Astrocyte of the hippocampus (primary cell): ENCODE data around the gene SLC38A3.
"Not testable (repeated sequence)": the region's sequence is repeated elsewhere in the genome, so short reads cannot be mapped to it uniquely, and the experiment has no call there.

ENCODE experiments used
- DNase-seq: peaks from one replicate; pipeline ENCODE4 v3.0.0; 2011; ENCODE audit warnings: low read depth, low spot score

Gene SLC38A3

DNA sequence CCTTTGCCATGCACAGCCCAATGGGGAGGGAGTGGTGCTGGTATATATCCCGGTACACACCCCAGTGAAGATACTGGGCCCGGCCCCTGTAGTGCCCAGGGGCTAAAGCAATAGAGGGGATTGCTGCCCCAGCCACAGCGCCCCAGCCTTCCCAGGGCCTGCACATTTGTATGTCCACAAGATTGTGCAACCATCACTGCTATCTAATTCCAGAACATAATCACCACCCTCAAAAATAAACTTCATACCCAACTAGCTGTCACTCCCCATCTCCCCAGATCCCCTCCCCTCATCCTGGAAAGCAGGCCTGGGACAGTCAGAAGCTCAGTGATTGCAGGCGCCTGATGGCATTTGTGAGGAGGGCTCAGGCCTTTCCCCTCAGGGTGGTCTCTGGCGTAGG lies 44.4 kb downstream of the SLC38A3 start:
- no peak for DNase-seq

DNA sequence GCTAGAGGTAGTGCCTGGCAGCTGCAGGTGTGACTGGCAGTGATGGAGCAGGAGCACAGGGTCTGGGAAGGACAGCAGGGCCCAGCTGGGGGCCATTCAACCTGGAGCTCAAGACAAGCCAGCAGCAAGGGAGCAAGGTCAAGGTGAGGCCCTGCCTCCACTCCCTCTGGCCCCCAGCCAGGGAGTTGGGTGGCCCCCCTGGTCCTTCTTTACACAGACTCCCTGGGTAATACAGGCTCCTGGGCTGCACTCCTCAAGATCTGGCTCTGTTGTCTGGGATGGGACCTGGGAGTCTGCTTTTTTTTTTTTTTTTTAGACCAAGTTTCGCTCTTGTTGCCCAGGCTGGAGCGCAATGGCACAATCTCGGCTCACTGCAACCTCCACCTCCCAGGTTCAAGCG lies 45.4 kb downstream of the SLC38A3 start:
- DNase-seq: no peak

DNA sequence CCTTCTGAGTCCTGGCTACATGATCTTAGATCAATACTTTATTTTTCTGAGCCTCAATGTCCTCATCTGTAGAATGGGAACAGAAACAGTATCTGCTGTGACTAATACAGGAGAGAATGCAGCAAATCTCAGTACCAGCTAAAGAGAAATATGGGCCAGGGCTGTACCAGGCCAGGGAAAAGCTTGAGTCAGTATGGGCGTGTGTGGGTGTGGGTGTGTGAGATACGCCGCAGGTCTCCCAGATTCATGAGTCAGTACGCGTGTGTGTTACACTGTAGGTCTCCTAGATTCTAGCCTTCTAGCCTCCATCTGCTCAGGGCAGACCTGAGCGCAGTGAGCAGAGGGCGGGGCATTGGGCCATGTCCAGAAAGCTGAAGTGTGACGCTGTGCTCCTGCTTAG lies 46.1 kb downstream of the SLC38A3 start:
- DNase-seq: peak; percentile 79

DNA sequence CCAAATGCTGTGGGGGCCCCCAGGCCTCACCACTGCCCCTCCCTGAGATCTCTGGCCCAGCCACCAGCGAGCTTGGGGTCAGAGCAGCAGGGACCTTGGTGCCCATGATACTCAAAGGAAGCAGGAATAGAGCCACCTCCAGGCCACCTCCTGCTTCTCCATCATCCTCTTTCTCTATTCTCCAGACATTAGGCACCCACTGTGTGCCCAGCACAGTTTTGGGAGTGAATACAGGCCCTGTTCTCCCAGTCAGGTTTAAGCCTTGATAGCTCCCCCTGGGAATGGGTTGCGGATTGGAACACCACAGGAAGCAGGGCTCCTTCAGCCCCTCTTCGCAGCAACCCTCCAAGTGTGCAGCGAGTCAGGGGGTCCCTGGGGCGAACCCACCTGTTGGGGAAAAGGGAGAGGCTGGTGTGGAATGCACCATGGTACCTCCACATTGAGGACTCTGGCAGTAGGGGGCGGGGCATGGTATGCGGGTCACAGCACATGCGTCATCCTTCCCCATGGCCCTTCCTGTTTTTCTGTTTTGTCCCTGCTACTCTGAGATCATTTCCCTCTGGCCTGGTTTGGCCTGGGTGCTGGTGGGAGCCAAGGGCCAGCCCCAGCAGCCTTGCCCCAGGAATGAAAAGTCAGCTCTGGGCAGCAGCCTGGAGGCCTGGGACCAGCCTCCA lies 49.6 kb downstream of the SLC38A3 start:
- DNase-seq: no peak

DNA sequence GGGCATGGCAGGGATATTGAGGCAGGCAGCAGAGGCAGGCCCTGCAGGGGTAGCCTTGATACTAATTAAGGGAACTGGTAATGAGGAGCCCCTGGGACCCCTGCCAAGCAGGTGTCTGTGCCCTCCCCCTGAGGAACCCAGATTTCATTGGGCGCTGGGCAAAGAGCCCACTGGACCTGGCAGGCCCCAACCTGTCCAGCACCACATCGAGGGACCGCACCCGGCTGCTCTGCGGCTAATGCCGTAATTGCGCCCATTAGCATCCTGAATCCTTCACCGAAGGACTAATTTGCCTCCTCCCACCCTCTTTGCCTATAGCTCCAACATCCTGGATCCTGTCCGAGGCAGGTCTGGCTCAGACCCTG lies 50.2 kb downstream of the SLC38A3 start:
- DNase-seq: no peak

DNA sequence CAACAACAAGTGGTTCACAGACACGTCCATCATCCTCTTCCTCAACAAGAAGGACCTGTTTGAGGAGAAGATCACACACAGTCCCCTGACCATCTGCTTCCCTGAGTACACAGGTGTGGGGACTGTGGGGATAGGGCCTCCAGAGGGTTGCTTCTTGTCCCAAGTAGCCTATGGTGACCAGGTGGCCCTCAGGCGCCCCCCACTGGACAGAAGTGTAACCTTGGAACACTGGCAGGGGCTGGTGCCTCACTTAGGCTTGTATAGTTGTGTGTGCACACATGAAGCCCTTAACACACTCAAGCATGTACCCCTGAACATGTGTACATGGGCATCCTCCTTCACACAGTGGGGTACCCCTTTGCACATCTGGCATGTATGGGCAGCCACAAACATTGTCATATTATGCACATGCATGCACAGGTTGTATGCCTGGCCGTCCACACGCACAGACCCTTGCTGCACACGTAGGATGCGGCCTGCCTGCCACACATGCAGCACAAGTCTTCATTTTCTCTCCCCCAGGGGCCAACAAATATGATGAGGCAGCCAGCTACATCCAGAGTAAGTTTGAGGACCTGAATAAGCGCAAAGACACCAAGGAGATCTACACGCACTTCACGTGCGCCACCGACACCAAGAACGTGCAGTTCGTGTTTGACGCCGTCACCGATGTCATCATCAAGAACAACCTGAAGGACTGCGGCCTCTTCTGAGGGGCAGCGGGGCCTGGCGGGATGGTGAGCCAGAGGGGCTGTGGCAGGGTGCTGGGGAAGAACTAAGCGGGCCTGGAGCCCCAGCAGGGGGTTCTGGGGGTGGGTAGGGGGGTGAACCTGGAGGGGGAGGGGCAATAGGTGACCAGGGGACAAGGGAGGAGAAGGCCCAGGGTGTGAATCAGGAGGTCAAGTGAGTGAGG lies 52.2 kb downstream of the SLC38A3 start:
- DNase-seq: peak; percentile 65

DNA sequence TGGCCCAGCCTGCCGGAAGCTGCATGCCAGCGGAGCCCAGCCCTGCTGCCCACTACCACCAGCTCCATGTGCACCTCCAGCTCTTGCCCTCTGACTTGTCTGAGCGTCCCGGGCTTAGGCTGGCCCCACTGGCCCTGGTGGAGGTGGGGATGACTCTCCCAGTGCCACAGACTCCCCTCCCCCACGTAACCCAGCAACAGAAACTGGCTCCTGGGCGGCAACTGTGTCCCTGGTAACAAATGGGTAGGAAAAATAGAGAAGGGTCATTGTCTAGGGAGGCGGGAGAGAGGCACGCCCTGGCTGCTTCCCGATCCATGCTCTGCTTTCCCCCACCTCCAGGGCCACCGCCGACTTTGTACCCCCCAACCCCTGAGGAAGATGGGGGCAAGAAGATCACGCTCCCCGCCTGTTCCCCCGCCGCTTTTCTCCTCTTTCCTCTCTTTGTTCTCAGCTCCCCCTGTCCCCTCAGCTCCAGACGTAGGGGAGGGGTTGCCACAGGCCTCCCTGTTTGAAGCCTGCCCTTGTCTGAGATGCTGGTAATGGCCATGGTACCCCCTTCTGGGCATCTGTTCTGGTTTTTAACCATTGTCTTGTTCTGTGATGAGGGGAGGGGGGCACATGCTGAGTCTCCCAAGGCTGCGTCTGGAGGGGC lies 53.1 kb downstream of the SLC38A3 start:
- no peak for DNase-seq

DNA sequence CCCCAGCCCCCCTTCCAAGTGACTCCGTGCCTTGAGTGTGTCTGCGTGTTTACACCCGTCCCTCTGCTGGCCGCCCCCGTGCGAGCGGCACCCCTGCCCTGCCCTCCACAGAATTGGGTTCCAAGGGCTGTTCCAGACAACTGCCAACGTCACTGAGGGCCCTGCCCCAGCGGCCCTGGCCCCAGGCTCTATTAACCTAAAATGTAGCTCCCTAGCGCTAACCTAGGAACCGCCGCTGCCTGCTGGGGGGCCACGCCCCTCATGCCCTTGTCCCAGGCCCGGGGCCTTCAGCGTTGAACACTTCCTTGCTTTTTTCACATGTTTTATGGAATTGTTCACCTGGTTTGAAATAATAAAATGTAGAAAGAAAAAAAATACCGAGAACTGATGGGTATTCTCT lies 53.9 kb downstream of the SLC38A3 start:
- DNase-seq: no peak

DNA sequence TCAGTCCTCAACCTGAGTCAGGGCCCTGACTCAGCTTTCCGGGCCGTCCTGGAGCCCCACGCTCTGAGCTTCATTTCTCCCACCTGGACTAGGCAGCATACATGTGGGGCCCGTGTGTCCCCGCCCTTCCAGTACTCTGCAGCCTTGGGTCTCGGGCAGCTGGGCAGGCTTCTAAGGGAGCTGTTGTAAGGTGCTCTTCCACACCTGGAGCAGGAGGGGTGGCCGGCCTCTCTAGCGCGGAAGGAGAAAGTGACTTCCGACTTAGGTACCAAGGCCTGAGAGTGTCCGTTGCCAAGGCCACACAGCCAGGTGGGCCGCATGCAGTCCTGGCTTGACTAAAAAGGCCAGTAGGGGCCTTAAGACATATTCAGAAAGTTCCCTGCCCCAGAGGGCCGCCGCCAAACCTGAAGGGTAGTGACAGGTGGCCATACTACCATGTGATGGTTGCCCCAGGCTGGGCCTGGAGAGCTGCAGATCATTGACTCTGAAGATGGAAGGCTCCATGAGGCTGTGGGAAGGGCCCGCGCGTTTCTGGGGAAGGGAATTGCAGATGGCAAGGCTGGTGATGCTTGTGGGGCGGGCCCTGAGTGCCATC lies 54.5 kb downstream of the SLC38A3 start:
- no peak for DNase-seq

DNA sequence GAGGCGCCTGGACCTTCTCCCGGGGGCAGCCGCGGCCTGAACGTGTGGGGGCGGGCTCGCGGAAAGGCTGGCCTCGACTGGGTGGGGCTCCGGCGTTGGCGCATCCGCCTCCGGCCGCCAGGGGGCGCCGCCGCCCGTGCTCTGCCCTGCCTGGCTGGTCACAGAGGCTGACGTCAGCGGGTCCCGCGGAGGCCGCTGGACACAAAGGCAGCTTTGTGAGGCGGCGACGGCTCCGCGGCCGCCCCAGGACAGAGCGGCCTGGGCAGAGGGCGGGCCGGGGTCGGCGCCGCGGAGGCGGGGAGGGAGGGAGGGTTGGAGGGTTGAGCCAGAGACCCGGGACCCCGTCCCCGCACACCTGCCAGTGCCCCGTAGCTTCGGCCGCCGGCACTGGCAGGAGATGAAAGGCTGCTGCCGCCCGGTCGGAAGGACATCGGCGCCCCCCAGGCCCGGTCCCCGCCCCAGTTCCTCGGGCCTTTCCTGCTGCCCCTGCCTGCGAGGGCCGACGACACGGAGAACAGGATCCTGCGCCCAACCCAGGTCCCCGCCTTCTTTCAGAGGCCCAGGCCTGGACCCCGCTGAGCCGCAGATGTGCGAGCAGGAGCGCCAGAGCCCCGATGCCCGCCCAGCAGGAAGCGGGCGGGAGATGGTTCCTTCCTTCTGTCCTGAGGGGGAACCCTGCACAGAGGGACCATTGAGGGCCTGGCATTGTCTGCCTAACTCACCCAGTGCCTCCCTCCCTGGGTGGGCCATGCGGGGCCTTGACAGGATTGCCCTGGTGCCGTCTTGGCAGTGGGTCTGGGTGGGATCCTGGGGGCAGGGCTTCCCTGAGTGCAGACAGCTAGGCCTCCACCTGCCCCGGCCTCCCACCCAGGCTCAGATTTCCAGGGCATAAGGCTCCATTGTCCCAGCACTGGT lies 55.2 kb downstream of the SLC38A3 start:
- peak; percentile 98 for DNase-seq

DNA sequence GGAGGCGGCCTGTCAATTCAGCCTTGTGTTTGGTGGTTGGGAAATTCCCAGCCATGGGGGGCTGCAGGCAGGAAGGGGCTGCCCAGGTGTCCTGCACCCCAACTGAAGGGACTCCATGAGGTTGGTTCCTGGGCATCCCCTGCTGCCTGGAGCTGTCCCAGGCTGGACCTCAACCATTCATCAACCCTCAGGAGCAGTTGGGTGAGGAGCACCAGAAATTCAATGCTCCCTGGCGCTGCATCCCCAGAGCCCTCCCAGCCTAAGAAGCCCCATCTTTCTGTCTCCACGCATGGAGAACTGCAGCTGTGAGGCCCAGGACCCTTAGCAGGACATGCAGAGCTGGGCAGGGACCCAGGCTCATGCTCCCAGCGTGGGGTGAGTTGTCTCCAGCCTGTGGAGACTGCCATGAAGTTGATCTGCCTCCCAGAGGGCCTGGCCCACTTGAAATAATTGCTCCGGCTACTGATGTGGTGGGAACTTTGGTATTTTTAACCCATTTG lies 55.9 kb downstream of the SLC38A3 start:
- DNase-seq: peak; percentile 57

DNA sequence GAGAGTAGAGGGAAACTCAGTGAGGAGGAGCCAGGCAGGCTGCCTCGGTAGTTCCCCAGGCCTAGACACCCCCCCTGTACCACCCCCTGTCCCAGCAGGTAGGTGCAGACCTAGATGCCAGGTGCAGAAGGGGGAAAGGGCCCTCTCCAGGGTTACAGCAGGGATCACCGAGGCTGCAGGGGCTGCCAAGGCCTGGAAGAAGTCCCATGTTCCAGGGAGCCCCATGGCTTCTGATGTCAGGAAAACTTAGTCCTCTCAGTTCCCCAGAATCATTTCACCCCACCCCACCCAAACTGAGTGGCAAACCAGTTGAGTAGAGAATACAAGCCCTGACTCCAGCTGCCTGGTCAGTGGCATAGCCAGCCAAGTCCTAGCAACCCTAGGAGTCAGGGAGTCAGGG lies 56.4 kb downstream of the SLC38A3 start:
- DNase-seq: no peak

DNA sequence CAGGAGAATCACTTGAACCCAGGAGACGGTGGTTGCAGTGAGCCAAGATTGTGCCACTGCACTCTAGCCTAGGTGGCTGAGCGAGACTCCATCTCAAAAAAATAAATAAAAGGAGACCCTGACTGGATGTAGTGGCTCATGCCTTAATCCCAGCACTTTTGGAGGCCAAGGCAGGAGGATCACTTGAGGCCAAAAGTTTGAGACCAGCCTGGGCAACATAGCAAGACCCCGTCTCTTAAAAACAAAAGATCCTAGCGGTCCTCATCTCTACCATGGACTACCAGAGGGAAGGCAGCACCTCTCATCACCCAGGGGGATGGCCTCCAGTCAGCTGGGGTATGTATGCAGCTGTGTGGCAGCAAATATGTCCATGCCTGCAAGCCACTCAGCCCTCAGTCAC lies 57.1 kb downstream of the SLC38A3 start:
- DNase-seq: not testable (repeated sequence)

DNA sequence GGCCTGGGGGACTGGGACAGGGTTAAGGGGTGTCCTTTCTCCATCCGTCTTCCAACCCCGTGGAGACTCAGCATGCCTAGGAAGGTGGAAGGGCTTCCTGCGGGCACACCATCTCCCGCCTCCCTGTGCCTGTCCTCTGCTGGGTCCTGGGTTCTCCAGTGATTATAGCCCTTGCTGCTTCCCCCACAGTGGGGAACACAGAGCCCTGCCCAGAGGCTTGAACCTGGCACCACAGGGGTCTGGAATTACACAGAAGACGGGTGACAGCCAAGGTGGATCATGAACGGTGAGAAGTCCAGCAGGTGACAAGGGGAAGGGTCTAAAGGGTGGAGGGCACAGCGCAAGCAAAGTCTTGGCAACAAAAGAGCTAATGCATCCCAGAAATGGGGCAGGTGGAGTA lies 57.7 kb downstream of the SLC38A3 start:
- no peak for DNase-seq

DNA sequence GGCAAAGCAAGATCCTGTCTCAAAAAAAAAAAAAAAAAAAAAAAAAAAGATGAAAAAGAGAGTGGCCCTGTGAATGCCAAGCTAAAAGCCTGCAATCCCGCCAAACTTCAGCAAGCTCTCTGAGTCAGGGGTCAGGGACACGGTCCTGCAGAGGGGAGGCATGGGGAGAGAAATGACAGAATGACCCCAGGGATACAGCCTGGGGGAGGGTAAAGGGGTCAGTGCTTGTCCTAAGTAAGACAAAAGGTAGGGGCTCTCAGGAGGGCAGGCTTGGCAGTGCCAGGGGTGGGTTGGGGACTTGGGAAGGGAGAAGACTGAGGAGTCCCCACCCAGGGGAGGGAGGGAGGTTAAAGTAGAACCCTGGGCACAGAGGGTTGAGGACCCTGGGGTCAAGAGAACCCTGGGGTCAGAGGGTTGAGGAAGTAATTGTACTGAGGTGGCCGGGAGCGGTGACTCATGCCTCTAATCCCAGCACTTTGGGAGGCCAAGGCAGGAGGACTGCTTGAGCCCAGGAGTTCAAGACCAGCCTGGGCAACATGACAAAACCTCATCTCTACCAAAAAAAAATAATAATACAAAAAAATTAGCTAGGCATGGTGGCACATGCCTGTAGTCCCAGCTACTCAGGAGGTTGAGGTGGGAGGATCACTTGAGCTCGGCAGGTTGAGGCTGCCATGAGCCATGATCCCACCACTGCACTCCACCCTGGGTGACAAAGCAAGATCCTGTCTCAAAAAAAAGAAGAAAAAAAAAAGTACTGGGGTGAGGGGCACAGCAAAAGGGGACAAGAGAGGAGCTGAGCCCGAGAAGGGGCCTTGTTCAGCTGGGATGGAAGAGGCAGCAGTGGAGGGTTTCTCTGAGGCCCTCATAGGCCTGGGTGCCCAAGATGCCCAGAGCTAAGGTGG lies 58.7 kb downstream of the SLC38A3 start:
- DNase-seq: no peak

DNA sequence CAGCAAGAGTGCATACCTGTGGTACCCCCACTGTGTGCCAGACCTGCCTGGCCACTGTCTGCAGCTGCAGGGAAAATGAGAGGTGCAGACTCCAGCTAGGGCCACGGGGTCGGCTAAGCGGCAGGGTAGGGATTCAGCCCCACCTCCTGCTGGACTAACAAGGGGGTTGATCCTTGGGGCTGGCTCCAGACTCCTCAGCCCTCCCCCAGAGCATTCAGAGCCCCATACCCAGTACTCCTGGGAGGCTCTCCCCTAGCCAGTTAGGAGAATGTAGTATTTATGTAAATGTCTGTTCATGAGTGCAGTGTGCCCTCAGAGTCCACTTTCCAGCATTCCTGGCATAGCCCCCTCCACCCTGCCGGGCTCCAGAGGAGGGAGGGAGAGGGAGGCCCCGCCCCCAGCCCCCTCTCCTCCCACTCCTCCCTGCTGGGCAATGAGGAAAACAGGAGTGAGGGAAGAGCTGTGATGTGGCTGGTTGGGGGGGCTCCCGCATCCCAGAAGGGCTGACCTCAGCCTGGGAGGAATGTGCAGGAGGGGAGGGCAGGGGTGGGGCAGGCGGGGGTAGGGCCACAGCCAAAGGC lies 59.4 kb downstream of the SLC38A3 start:
- peak; percentile 99 for DNase-seq

DNA sequence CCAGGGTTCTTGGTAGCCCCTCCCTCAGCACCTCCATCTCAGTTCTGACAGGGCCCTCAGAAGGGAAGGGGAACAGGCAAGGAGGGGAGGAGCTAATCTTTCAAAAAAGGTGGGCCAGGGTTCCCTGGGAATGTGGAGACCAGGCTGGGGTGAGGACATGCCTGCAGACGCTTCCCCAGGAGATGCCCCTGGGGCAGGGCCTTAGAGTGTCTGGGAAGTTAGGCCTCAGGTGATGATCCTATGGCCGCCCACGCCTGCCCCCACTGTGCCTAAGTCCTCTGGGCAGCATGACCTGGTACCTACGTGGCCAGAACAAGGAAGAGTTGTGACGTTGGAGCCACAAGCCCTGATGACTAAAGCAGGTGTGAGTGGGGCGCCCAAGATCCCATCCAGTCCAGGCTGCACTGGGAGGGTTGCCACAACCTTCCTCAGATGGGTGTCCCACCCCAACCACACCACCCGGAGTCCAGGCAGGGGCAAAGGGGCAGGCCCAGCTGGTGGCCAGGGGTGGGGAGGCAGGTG lies 60.0 kb downstream of the SLC38A3 start:
- DNase-seq: no peak

DNA sequence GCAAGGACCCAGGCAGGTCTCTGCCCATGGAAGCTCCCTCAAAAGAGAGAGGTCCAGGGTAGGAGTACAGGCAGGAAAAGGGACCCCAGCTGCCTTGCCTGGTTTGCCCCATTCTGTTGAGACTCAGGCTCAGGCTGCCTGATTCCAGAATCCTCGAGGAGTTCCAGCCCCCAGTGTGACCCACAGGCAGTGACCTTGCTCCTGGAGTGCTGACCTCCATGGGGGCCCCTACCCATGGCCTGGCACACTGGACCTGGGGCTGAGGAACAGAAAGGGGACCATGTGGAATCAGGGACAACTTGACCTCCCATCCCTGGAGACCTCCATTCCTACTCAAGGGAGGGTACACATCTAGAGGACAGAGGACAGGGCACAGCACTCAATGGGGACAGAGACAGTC lies 60.5 kb downstream of the SLC38A3 start:
- no peak for DNase-seq

DNA sequence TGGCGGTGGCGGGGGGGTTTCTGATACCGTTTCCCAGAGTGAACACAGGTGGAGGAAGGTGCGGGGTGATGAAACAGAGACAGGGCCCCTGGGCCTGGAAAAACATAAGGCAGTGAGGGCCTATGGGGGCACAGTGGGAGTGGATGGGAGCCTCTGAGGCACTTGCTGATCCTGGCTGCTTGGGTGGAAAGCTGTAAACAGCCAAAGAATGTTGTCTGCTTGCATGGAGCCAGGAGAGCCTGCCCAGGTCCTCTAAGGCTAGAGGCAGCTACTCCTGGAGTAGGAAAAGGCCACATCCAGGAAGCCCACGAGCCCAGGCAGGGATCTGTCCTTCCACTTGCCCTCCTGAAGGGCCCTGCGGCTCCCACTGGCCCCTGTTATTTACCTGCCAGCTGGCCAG lies 60.9 kb downstream of the SLC38A3 start:
- no peak for DNase-seq
